PC-3 (cell line): ENCODE measurements around the gene RNU5B-1. TPM values are rescaled to one million over a fixed set of nuclear protein-coding genes. Genes with fewer than 3 reads are reported as not detected.
A peak's percentile ranks its signal among the peaks of the same experiment; 100 is the strongest.

Experiments used
- ATAC-seq: fragments of 200-7000 bp; cut with Tn5 transposase; 2 replicates; pipeline ENCODE4 v1.9.1; 2020; ENCODE audit warnings: mild to moderate bottlenecking, moderate library complexity
- BruUV-seq: library from RNA; stranded (reverse); fragments of 400-500 nt; replicated peaks from 2 replicates; lab custom pipeline; 2021; lab: Mats Ljungman, UMichigan
- CTCF ChIA-PET: fragments of 300-600 bp; sonication (Branson Sonifier 250); formaldehyde crosslinking; loops from one replicate; lab custom pipeline; 2022; ENCODE audit warnings: antibody characterized with exemption; lab: Charles Lee
- POLR2A ChIA-PET: fragments of 300-600 bp; sonication (Branson Sonifier 250); formaldehyde crosslinking; loops from one replicate; lab custom pipeline; 2022; ENCODE audit warnings: antibody characterized with exemption; ENCODE audit not compliant: unreplicated experiment; lab: Charles Lee
- DNase-seq: peaks from one replicate; pipeline ENCODE4 v3.0.0-alpha.2; 2015
- H2AFZ ChIP-seq: fragments of 300-600 bp; sonication (generic); 2 replicates; pipeline ENCODE4 v1.6.0; 2016; ENCODE audit warnings: antibody characterized with exemption, low read length
- H3F3A ChIP-seq: fragments of 300-600 bp; sonication (generic); one replicate; pipeline ENCODE4 v1.6.0; 2017; ENCODE audit warnings: antibody characterized with exemption, low read length, control low read depth, mild to moderate bottlenecking; ENCODE audit not compliant: unreplicated experiment
- H3K27ac ChIP-seq: fragments of 300-600 bp; sonication (generic); 2 replicates; pipeline ENCODE4 v1.5.1; 2016; ENCODE audit warnings: mild to moderate bottlenecking, low read length
- H3K27me3 ChIP-seq: fragments of 300-600 bp; sonication (generic); 2 replicates; pipeline ENCODE4 v1.6.1; 2016; ENCODE audit warnings: low read length, mixed read lengths
- H3K36me3 ChIP-seq: fragments of 300-600 bp; sonication (generic); 2 replicates; pipeline ENCODE4 v1.6.1; 2016; ENCODE audit warnings: low read depth, mixed run types, low read length, mixed read lengths
- H3K4me1 ChIP-seq: fragments of 300-600 bp; sonication (generic); 2 replicates; pipeline ENCODE4 v1.5.1; 2016; ENCODE audit warnings: low read length; ENCODE audit not compliant: insufficient read depth
- H3K4me2 ChIP-seq: fragments of 300-600 bp; sonication (generic); 2 replicates; pipeline ENCODE4 v1.6.0; 2016; ENCODE audit warnings: low read length
- H3K4me3 ChIP-seq: fragments of 300-600 bp; sonication (generic); 2 replicates; pipeline ENCODE4 v1.5.1; 2016; ENCODE audit warnings: mild to moderate bottlenecking, low read length, mixed read lengths
- H3K79me2 ChIP-seq: fragments of 300-600 bp; sonication (generic); 2 replicates; pipeline ENCODE4 v1.6.1; 2017; ENCODE audit warnings: low read length, mixed read lengths
- H3K9ac ChIP-seq: fragments of 300-600 bp; sonication (generic); 2 replicates; pipeline ENCODE4 v1.6.0; 2016; ENCODE audit warnings: mild to moderate bottlenecking, low read length
- H3K9me2 ChIP-seq: fragments of 300-600 bp; sonication (generic); replicated peaks from 2 replicates; pipeline ENCODE4 v1.6.1; 2016; ENCODE audit warnings: mixed run types, low read length, mixed read lengths
- H3K9me3 ChIP-seq: fragments of 300-600 bp; sonication (generic); 2 replicates; pipeline ENCODE4 v1.6.1; 2016; ENCODE audit warnings: low read length, mixed read lengths
- H4K20me1 ChIP-seq: fragments of 300-600 bp; sonication (generic); 2 replicates; pipeline ENCODE4 v1.6.1; 2016; ENCODE audit warnings: low read length, mixed read lengths
- EZH2 ChIP-seq: fragments of 300-600 bp; sonication (generic); IDR thresholded peaks from one replicate; pipeline ENCODE4 v1.6.1; 2017; ENCODE audit warnings: antibody characterized with exemption, mild to moderate bottlenecking, low read length; ENCODE audit not compliant: unreplicated experiment
- EZH2phosphoT487 ChIP-seq: fragments of 300-600 bp; sonication (generic); IDR thresholded peaks from 2 replicates; pipeline ENCODE4 v1.6.1; 2018; ENCODE audit warnings: mild to moderate bottlenecking, antibody characterized with exemption, low read length, borderline replicate concordance
- intact Hi-C: fragments of 100-400 bp; cut with micrococcal nuclease; formaldehyde crosslinking; loops from 2 replicates; pipeline ENCODE4 v1.9.0; 2023
- total RNA-seq: library from RNA; depleted of rRNA; stranded (reverse); fragments of >200 nt; gene quantifications from 2 replicates; pipeline ENCODE4 v1.2.3, GENCODE V29; 2014
- TF ChIP-seq, protein P1 (sequence below): fragments of 300-600 bp; sonication (generic); conservative IDR thresholded peaks from 2 replicates; pipeline ENCODE4 v1.5.1; 2017; ENCODE audit warnings: antibody characterized with exemption, low read depth, mild to moderate bottlenecking, low read length

Gene RNU5B-1
- total RNA-seq, 1 experiment from 2014 or later: not detected

- Histone ChIP-seq H2AFZ (peak overlapping the region; percentile 90), H3K9me2 (no peaks in the 10 kb centered on the region)
- POLR2A ChIA-PET: interaction anchor here (0.6 to 1.2 kb wide), 6 partner anchors 10 to 231 kb away, joined by 4 to 40 read pairs (median 8); partner anchors contain the start of genes CLPX and RNU5B-1
Observed at GRCh38 chr15:65286069-65286703, 18.3 kb upstream of the RNU5B-1 start.

DNA sequence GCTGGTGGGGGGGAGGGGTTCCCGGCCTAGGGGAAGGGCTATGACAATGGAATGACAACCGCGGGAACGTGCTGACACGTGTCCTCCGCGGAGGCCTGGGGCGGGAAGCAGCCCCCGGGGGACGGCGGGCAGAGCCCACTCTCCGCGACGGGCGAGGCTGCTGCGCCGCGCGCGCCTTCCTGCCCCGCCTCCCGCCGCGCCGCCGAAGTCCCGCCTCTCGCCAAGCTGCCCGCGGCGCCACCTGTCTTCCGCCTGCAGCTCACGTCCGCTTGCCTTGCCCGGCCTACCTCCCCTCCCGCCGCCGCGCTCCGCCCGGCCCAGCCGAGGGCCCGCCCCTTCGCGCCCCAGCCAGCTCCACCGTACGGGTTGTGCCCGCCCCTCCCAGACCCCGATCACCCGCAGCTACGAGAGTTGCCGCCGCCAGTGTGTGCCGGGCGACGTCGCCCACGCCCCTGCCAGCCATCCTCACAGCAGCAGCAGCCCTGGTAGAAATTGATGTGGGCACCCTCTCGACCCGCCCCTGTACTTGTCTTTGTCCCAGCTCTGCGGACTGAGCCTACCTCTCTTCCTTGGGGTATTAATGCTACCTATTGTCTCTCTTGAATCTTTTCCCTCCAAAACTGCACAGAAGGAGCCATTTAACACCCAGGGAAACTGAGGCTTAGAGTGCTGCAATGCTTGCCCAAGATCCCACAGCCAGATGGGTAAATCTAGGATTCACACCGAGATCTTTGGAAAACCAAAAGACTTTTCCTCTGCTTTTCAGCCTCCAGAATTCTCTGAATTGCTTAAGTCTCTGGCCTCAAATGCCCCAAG lies 17.6 kb upstream of the RNU5B-1 start, which contains the start of gene PARP16:
Gene PARP16, minus strand, starts transcription at position 180 of the 816 bp plus-strand sequence. CDS start 457 bp downstream, outside the sequence.
- Histone ChIP-seq H3K9ac (peak within 1 kb of the TSS; percentile 69), H3F3A (no peaks in the 10 kb centered on the region), H3K4me3 (peak within 1 kb of the TSS; percentile 86), H3K9me3 (no peaks in the 10 kb centered on the region), H4K20me1 (no peaks in the 10 kb centered on the region), H3K9me2 (no peaks in the 10 kb centered on the region), H3K36me3 (no peaks in the 10 kb centered on the region), H3K27ac (no peak within 1 kb of the TSS), H3K27me3 (no peaks in the 10 kb centered on the region), H3K4me2 (peak within 1 kb of the TSS; percentile 99), H2AFZ (peak within 1 kb of the TSS; percentile 90), H3K79me2 (no peaks in the 10 kb centered on the region), H3K4me1 (peaks cover 10% of the 10 kb centered on the region; the same call in 1 of the 2 replicates)
- peak; percentile 81 for DNase-seq
- ATAC-seq: peak; percentile 93
- ChIA-PET POLR2A (interaction anchor here (0.6 to 1.2 kb wide), 6 partner anchors 9 to 232 kb away, joined by 3 to 40 read pairs (median 8); partner anchors contain the start of genes CLPX and RNU5B-1), CTCF (interaction anchor here (0.6 to 1.7 kb wide), 3 partner anchors 11 to 292 kb away, joined by 3 to 9 read pairs (median 5); no protein-coding TSS in a partner anchor)
- BruUV-seq: TSS peak; percentile 65
- TF ChIP-seq EZH2: no peak
- intact Hi-C loops: no loop called here

More at GRCh38 chr15:65286069-65286703, 18.3 kb upstream of the RNU5B-1 start:
- peak overlapping the region; percentile 86 for H3K4me3 ChIP-seq
- intact Hi-C loops: no loop called here
- H3F3A ChIP-seq: no peaks in the 10 kb centered on the region
- DNase-seq (peak; percentile 18), ATAC-seq (peak; percentile 56)
- CTCF ChIA-PET: interaction anchor here (0.6 to 1.7 kb wide), 3 partner anchors 12 to 536 kb away, joined by 3 to 9 read pairs (median 3); no protein-coding TSS in a partner anchor
- peak overlapping the region; percentile 99 for H3K4me2 ChIP-seq
- H3K36me3 ChIP-seq: no peaks in the 10 kb centered on the region
- no peaks in the 10 kb centered on the region for H3K79me2 ChIP-seq
- no TSS peak for BruUV-seq
- no peaks in the 10 kb centered on the region for H3K9me3 ChIP-seq
- TF ChIP-seq EZH2 (no peak), EZH2phosphoT487 (no peak)
- TF ChIP-seq, protein P1, sequence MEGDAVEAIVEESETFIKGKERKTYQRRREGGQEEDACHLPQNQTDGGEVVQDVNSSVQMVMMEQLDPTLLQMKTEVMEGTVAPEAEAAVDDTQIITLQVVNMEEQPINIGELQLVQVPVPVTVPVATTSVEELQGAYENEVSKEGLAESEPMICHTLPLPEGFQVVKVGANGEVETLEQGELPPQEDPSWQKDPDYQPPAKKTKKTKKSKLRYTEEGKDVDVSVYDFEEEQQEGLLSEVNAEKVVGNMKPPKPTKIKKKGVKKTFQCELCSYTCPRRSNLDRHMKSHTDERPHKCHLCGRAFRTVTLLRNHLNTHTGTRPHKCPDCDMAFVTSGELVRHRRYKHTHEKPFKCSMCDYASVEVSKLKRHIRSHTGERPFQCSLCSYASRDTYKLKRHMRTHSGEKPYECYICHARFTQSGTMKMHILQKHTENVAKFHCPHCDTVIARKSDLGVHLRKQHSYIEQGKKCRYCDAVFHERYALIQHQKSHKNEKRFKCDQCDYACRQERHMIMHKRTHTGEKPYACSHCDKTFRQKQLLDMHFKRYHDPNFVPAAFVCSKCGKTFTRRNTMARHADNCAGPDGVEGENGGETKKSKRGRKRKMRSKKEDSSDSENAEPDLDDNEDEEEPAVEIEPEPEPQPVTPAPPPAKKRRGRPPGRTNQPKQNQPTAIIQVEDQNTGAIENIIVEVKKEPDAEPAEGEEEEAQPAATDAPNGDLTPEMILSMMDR: no peak
- H3K4me1 ChIP-seq: peaks cover 10% of the 10 kb centered on the region; the same call in 1 of the 2 replicates
- peak overlapping the region; percentile 69 for H3K9ac ChIP-seq
- no peak overlapping the region for H3K27ac ChIP-seq
- H4K20me1 ChIP-seq: no peaks in the 10 kb centered on the region
- no peaks in the 10 kb centered on the region for H3K27me3 ChIP-seq

DNA sequence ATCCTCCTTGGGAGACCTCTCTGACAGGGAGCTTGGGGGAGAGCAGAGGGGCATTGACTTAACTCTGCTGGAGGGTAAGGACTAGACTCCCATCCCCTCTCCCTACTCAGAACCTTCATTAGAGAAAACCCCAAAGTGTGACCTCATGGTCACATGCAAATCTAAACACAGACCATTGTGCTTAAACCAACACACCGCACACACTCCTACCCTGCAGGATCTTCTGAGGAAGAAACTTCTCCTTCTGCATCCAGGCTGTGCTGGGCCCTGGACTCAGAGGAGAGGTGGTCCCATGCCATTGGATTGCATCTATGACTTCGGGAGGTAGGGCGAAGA lies 17.0 kb upstream of the RNU5B-1 start:
- Histone ChIP-seq H3K36me3 (no peaks in the 10 kb centered on the region), H3K4me3 (0 out of 2 replicates have a peak overlapping the region, but pooled peaks have one; percentile 86), H3K4me2 (peak overlapping the region; percentile 99), H3K27ac (no peak overlapping the region), H3K4me1 (peaks cover 10% of the 10 kb centered on the region; the same call in 1 of the 2 replicates), H3K9ac (no peak overlapping the region), H3K9me2 (no peaks in the 10 kb centered on the region), H3F3A (no peaks in the 10 kb centered on the region), H3K79me2 (no peaks in the 10 kb centered on the region), H2AFZ (peak overlapping the region; percentile 90), H4K20me1 (no peaks in the 10 kb centered on the region), H3K27me3 (no peaks in the 10 kb centered on the region), H3K9me3 (no peaks in the 10 kb centered on the region)
- CTCF ChIA-PET: interaction anchor here (0.7 to 1.7 kb wide), 2 partner anchors 10 to 292 kb away, joined by 3 to 5 read pairs; no protein-coding TSS in a partner anchor
- intact Hi-C loops: no loop called here
- BruUV-seq: no TSS peak
- ATAC-seq (no peak), DNase-seq (no peak)
- TF ChIP-seq EZH2phosphoT487 (no peak), EZH2 (no peak)
- TF ChIP-seq, protein P1: no peak
- POLR2A ChIA-PET: interaction anchor here (1.1 kb wide), 1 partner anchor 17 kb away, joined by 5 read pairs; the partner anchor contains the start of gene RNU5B-1
